Measurements from ENCODE around the gene PIGK. TPM values are rescaled to one million over a fixed set of nuclear protein-coding genes. Genes with fewer than 3 reads are reported as not detected.

Gene PIGK
- total RNA-seq, 2 donors from 2014 or later = 5.9 to 9.9 TPM

GRCh38 chr1:77182083-77182482 lies 37.1 kb downstream of the PIGK start:
- no peak overlapping the region for H3K4me3 ChIP-seq
- no peak for DNase-seq
- H3K27ac ChIP-seq = no peak overlapping the region
- H3K27me3 ChIP-seq = no peaks in the 10 kb centered on the region
- ATAC-seq = no peak
- no peaks in the 10 kb centered on the region for H3K4me1 ChIP-seq
- H3K9me3 ChIP-seq = peaks cover 0 to 8% (median 0%) of the 10 kb centered on the region in 3 donors
- intact Hi-C loops (cut with DNase I) = no loop called here
- no peaks in the 10 kb centered on the region for H3K36me3 ChIP-seq (replicated peaks in 1 of 2; ENCODE audit: insufficient read depth in 1 of 2, low read depth in 2 of 2)
- 90 to 98% methylated on average over 2 of the region's 2 CpGs for WGBS, 2 donors
- TF ChIP-seq, protein P1, sequence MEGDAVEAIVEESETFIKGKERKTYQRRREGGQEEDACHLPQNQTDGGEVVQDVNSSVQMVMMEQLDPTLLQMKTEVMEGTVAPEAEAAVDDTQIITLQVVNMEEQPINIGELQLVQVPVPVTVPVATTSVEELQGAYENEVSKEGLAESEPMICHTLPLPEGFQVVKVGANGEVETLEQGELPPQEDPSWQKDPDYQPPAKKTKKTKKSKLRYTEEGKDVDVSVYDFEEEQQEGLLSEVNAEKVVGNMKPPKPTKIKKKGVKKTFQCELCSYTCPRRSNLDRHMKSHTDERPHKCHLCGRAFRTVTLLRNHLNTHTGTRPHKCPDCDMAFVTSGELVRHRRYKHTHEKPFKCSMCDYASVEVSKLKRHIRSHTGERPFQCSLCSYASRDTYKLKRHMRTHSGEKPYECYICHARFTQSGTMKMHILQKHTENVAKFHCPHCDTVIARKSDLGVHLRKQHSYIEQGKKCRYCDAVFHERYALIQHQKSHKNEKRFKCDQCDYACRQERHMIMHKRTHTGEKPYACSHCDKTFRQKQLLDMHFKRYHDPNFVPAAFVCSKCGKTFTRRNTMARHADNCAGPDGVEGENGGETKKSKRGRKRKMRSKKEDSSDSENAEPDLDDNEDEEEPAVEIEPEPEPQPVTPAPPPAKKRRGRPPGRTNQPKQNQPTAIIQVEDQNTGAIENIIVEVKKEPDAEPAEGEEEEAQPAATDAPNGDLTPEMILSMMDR (IDR thresholded peaks at IDR 0.05) = no peak
- no peak for TF ChIP-seq POLR2A (IDR thresholded peaks at IDR 0.05)

DNA sequence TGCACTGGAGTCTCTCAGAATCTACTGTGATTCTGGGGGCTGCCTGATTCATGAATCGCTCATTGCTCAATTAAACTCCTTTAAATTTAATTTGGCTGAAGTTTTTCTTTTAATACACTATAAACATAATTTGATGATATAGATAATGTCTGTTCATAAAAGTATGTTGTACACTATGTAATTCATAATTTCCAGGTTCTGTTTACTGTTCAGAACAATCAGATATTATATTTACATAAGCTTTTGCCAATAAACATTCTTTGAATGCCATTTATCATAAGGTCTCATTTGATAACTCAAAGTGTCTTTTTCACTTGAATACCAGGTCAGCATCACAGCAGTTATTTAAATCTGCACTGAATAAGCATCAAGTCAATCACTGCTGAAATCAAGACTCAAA lies 39.6 kb downstream of the PIGK start:
- Histone ChIP-seq H3K4me3 (no peak overlapping the region), H3K9me3 (peaks cover 0 to 9% (median 0%) of the 10 kb centered on the region in 3 donors), H3K27ac (no peak overlapping the region), H3K27me3 (no peaks in the 10 kb centered on the region), H3K4me1 (no peaks in the 10 kb centered on the region), H3K36me3 (replicated peaks in 1 of 2; ENCODE audit: insufficient read depth in 1 of 2, low read depth in 2 of 2) (no peaks in the 10 kb centered on the region)
- intact Hi-C loops (cut with DNase I) = no loop called here
- ATAC-seq (no peak), DNase-seq (no peak)
- TF ChIP-seq, protein P1 (IDR thresholded peaks at IDR 0.05) = no peak
- TF ChIP-seq POLR2A (IDR thresholded peaks at IDR 0.05) = no peak
- 94 to 100% methylated on average over 1 of the region's 1 CpG for WGBS, 2 donors

- ATAC-seq = no peak
- 93% methylated on average over 3 of the region's 3 CpGs for WGBS, 2 donors
- Histone ChIP-seq H3K27me3 (no peaks in the 10 kb centered on the region), H3K27ac (no peak overlapping the region), H3K4me1 (no peaks in the 10 kb centered on the region), H3K4me3 (no peak overlapping the region), H3K36me3 (replicated peaks in 1 of 2; ENCODE audit: insufficient read depth in 1 of 2, low read depth in 2 of 2) (no peaks in the 10 kb centered on the region), H3K9me3 (peaks cover 0 to 9% (median 0%) of the 10 kb centered on the region in 3 donors)
- no peak for DNase-seq
- TF ChIP-seq, protein P1 (IDR thresholded peaks at IDR 0.05) = no peak
- intact Hi-C loops (cut with DNase I) = no loop called here
Observed at GRCh38 chr1:77175230-77175844, 43.9 kb downstream of the PIGK start.

DNA sequence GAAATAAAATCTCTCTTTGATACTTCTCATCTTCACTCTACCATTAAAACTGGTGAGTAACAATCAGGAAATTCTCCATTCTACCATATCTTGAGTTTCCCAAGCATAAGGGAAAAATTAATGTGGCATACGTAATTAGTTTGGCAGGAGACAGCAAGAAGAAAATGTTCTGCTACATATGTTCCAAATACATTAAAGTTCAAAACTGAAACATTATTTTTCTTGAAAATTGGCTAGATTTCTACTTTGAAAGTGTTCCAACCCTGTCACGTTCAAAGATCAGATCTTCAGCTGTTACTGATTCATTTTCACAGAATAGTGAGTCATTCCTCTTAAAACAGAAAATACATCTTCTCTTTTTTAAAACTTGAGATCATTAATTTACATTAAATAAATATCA lies 48.5 kb downstream of the PIGK start:
- Histone ChIP-seq H3K36me3 (replicated peaks in 1 of 2; ENCODE audit: insufficient read depth in 1 of 2, low read depth in 2 of 2) (no peaks in the 10 kb centered on the region), H3K4me3 (no peak overlapping the region), H3K27me3 (no peaks in the 10 kb centered on the region), H3K9me3 (no peaks in the 10 kb centered on the region), H3K4me1 (no peaks in the 10 kb centered on the region), H3K27ac (no peak overlapping the region)
- ATAC-seq (no peak), DNase-seq (no peak)
- 72 to 75% methylated on average over 2 of the region's 2 CpGs for WGBS, 2 donors
- intact Hi-C loops (cut with DNase I) = no loop called here
- TF ChIP-seq, protein P1 (IDR thresholded peaks at IDR 0.05) = no peak
- TF ChIP-seq POLR2A (IDR thresholded peaks at IDR 0.05) = no peak

DNA sequence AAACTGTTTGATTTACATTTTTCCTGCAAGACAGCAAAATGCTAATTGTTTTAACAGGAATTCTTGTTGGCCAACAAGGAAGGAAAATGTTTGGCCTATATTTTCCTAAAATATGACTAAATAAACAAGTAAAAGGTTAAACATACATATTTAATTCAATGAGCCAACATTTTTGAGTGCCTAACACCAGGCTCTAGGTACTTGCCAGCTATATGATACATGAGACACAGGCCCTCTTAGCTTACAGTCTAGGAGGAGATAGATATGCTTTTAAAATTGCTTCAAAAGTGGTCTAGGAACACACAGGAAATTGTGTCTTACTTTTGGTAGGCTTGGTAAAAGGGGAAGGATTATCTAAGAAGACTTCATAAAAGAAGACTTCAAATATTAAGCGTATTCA lies 50.9 kb downstream of the PIGK start:
- no peak for ATAC-seq
- TF ChIP-seq, protein P1 (IDR thresholded peaks at IDR 0.05) = no peak
- TF ChIP-seq POLR2A (IDR thresholded peaks at IDR 0.05) = no peak
- DNase-seq = no peak

More for the DNA sequence above, 50.9 kb downstream of the PIGK start:
- 95 to 97% methylated on average over 1 of the region's 1 CpG for WGBS, 2 donors
- H3K9me3 ChIP-seq = no peaks in the 10 kb centered on the region
- H3K4me1 ChIP-seq = no peaks in the 10 kb centered on the region
- intact Hi-C loops (cut with DNase I) = no loop called here
- H3K27me3 ChIP-seq = no peaks in the 10 kb centered on the region
- H3K36me3 ChIP-seq (replicated peaks in 1 of 2; ENCODE audit: insufficient read depth in 1 of 2, low read depth in 2 of 2) = no peaks in the 10 kb centered on the region
- no peak overlapping the region for H3K4me3 ChIP-seq
- no peak overlapping the region for H3K27ac ChIP-seq
